Measurements from ENCODE around the gene PITPNM3. TPM values are rescaled to one million over a fixed set of nuclear protein-coding genes. Genes with fewer than 3 reads are reported as not detected.

The PITPNM3 gene
- total and polyA plus RNA-seq, 2 of the 8 experiments (the other 6 are each of a cell fraction or from before 2014, with no cell fraction given), result 1.7 to 3.1 TPM

DNA sequence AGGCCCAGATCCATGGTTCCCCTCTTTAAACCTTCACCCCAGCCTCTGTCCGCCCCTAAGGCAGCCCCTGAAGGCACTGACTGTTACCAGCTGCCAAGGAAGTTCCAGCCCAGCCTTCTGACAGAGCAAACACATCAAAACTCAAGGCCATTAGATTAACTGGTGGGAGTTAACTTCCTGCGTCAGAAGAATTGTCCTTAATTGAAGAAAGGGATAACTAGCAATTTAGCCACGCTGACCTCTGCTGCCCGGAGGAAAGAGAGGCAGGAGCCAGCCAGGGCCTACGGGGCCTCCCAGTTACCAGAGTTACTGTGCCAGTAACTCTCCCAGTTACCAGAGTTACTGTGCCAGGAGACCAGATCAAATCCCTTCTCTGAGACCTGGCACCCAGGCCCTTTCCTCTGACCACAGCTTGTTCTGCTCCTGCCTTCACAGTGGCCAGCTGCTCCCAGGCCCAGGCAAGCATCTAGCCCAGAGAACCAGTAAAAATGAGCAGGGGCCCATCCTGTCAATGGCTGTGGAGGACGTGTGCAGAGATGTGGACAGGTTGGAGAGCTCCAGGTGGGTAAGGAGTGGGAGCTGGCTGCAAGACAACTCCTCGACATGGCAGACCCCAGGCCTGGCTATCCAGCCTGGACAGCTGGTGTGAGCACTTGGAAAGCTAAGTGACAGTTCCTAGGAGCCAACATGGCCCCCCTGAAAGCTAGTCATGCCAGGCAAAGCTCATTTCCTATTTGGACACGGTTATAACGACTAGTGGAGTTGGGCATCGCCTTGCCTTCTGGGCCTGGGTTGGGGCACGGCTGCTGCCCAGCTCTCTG, 2.8 kb upstream of the PITPNM3 start:
- CTCF ChIA-PET (ENCODE audit: partially characterized antibody), result interaction anchor here (0.6 to 1.6 kb wide), 9 partner anchors 11 to 123 kb away, joined by 3 to 8 read pairs (median 3); no protein-coding TSS in a partner anchor
- H2BK120ac ChIP-seq (replicated peaks; ENCODE audit: low read depth, low read length), result no peak overlapping the region
- no peak overlapping the region for H4K8ac ChIP-seq (ENCODE audit: extremely low read depth, insufficient read depth, low read length)
- no peak overlapping the region for H3K4me2 ChIP-seq (ENCODE audit: insufficient read depth in 1 of 2, low read depth in 2 of 2, low read length in 2 of 2)
- H3K79me2 ChIP-seq (ENCODE audit: control insufficient read depth in 1 of 2, insufficient read depth in 2 of 2, low read length in 2 of 2), result no peaks in the 10 kb centered on the region
- H3K23me2 ChIP-seq (ENCODE audit: low read depth, low read length), result peaks cover 14% of the 10 kb centered on the region; the same call in 1 of the 2 replicates
- WGBS, 2 experiments (ENCODE audit: extremely low coverage in 1 of 2, insufficient coverage in 1 of 2, insufficient read length in 1 of 2, insufficient replicate concordance in 2 of 2, low coverage in 1 of 2, low lambda C conversion rate in 2 of 2, missing lambda C conversion rate in 1 of 2), result 70% methylated on average over 11 of the region's 11 CpGs; no CpG with 5 or more reads in 1 of the 2 experiments
- H4K91ac ChIP-seq (replicated peaks; ENCODE audit: insufficient read length, low read length), result no peak overlapping the region
- POLR2A ChIA-PET (ENCODE audit: partially characterized antibody), result interaction anchor here (1.2 to 1.6 kb wide), 3 partner anchors 17 to 96 kb away, joined by 3 to 4 read pairs (median 3); no protein-coding TSS in a partner anchor
- TF ChIP-seq, protein P1, sequence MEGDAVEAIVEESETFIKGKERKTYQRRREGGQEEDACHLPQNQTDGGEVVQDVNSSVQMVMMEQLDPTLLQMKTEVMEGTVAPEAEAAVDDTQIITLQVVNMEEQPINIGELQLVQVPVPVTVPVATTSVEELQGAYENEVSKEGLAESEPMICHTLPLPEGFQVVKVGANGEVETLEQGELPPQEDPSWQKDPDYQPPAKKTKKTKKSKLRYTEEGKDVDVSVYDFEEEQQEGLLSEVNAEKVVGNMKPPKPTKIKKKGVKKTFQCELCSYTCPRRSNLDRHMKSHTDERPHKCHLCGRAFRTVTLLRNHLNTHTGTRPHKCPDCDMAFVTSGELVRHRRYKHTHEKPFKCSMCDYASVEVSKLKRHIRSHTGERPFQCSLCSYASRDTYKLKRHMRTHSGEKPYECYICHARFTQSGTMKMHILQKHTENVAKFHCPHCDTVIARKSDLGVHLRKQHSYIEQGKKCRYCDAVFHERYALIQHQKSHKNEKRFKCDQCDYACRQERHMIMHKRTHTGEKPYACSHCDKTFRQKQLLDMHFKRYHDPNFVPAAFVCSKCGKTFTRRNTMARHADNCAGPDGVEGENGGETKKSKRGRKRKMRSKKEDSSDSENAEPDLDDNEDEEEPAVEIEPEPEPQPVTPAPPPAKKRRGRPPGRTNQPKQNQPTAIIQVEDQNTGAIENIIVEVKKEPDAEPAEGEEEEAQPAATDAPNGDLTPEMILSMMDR (IDR thresholded peaks at IDR 0.05; ENCODE audit: control extremely low read depth in 1 of 3, insufficient read depth in 1 of 3, low read depth in 1 of 3, low read length in 3 of 3), result peak in 2 of 3 experiments; percentile 22 to 29; a peak in 2 of 4 replicates
- no peak for TF ChIP-seq EGR1 (IDR thresholded peaks at IDR 0.05; ENCODE audit: borderline replicate concordance, low read depth, low read length)
- TF ChIP-seq RAD21 (IDR thresholded peaks at IDR 0.05 in 1 of 2, conservative IDR thresholded peaks at IDR 0.05 in 1 of 2; ENCODE audit: low read depth in 2 of 2, low read length in 2 of 2), result peak; percentile 29 to 39; a peak in 3 of 4 replicates
- no peaks in the 10 kb centered on the region for H3K9me3 ChIP-seq (ENCODE audit: insufficient read depth in 2 of 2, low read depth in 1 of 2, low read length in 1 of 2)
- H3K79me1 ChIP-seq (ENCODE audit: low read depth, low read length), result no peaks in the 10 kb centered on the region
- H4K20me1 ChIP-seq (replicated peaks in 1 of 2; ENCODE audit: control insufficient read depth in 1 of 2, insufficient read depth in 2 of 2, low read length in 2 of 2), result peaks cover 0 to 5% of the 10 kb centered on the region in 2 experiments
- H3K4me3 ChIP-seq (ENCODE audit: extremely low read depth in 1 of 4, insufficient read depth in 2 of 4, low read depth in 3 of 4, low read length in 4 of 4), result no peak overlapping the region
- H3K23ac ChIP-seq (ENCODE audit: insufficient read length), result no peak overlapping the region
- H2BK15ac ChIP-seq (ENCODE audit: low read length), result 0 out of 2 replicates have a peak overlapping the region, but pooled peaks have one; percentile 61
- H2BK5ac ChIP-seq (ENCODE audit: low read depth, low read length), result no peak overlapping the region
- peaks cover 14 to 40% (median 35%) of the 10 kb centered on the region in 4 experiments for H3K27me3 ChIP-seq (replicated peaks in 1 of 4; ENCODE audit: control insufficient read depth in 3 of 4, extremely low read depth in 1 of 4, insufficient read depth in 3 of 4, low read length in 3 of 4)
- H3K56ac ChIP-seq (replicated peaks; ENCODE audit: insufficient read length, low read depth, low read length), result no peak overlapping the region
- no peak overlapping the region for H2AK5ac ChIP-seq (ENCODE audit: low read depth, low read length)
- H3K4me1 ChIP-seq (replicated peaks in 1 of 4; ENCODE audit: control insufficient read depth in 3 of 4, insufficient read depth in 4 of 4, low read length in 3 of 4), result peaks cover 4 to 11% (median 7%) of the 10 kb centered on the region in 4 experiments
- no peak for DNase-seq (ENCODE audit: low read depth in 1 of 2, low spot score in 2 of 2)
- H3K9ac ChIP-seq (replicated peaks in 1 of 4; ENCODE audit: extremely low read depth in 1 of 4, low read depth in 3 of 4, low read length in 3 of 4), result no peak overlapping the region
- H2BK12ac ChIP-seq (ENCODE audit: low read depth, low read length), result peak overlapping the region; percentile 50; the same call in 1 of the 2 replicates
- H4K5ac ChIP-seq (ENCODE audit: insufficient read length, low read depth, low read length), result no peak overlapping the region
- FAIRE-seq, result no peak
- H2AFZ ChIP-seq (ENCODE audit: low read length), result no peak overlapping the region
- no peak overlapping the region for H3K18ac ChIP-seq (ENCODE audit: extremely low read depth, low read length)
- H3K36me3 ChIP-seq (ENCODE audit: control insufficient read depth in 2 of 4, insufficient read depth in 4 of 4, low read length in 3 of 4), result no peaks in the 10 kb centered on the region
- H3K4ac ChIP-seq (replicated peaks; ENCODE audit: insufficient read length, low read depth, low read length), result no peak overlapping the region
- H3K27ac ChIP-seq (ENCODE audit: low read depth, low read length), result no peak overlapping the region
- no peak overlapping the region for H3K14ac ChIP-seq (ENCODE audit: insufficient read length)
- H2BK20ac ChIP-seq (ENCODE audit: low read length), result no peak overlapping the region
